ENCODE data around the gene UQCRC2.
A peak's percentile ranks its signal among the peaks of the same experiment; 100 is the strongest.
"Not testable (repeated sequence)": the region's sequence is repeated elsewhere in the genome, so short reads cannot be mapped to it uniquely, and the experiment has no call there.

UQCRC2 gene

GRCh38 chr16:21984062-21984461, 30.9 kb downstream of the UQCRC2 start:
- no peak for DNase-seq

GRCh38 chr16:21985524-21985923, 32.4 kb downstream of the UQCRC2 start:
- no peak for DNase-seq

GRCh38 chr16:21986692-21987246, 33.6 kb downstream of the UQCRC2 start:
- no peak for DNase-seq

DNA sequence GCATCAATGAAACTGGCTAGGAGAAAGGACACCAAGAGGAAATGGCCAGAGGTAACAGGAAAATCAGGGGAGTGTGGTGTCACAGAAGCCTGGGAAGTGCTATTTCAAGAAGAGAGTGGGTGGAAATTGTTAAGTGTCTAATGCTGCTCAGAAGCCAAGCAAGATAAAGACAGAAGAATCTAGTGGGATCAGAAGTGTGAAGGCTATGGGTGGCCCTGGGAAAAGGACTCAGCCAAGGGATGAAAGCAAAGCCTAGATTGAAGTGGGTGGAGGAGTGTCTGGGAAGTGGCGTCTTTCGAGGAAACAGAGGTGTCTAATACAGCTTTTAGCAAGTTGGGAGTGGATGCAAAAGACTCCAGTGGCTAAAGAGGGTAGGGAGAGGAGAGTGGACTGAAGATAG, 34.3 kb downstream of the UQCRC2 start:
- no peak for DNase-seq

GRCh38 chr16:21989133-21989532, 36.0 kb downstream of the UQCRC2 start:
- no peak for DNase-seq

DNA sequence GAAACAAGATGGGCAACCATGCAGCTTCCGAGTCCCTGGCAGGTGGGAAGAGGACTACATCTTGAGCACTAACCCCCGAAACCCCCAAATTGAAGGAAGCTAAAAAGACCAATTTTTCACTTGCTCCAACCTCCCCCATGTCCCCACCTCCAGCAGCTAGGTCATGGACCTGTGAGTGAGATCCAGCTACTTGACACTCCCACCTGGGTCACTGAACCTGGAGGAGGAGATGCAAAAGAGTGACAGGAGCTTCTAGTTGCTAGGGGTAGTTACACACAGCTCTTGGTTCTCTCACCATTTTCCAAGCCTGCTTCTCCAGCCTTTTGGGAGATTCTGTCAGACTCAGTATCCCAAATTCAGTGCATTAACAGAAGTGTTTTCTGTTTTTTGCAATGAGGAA, 36.6 kb downstream of the UQCRC2 start:
- DNase-seq, result no peak

DNA sequence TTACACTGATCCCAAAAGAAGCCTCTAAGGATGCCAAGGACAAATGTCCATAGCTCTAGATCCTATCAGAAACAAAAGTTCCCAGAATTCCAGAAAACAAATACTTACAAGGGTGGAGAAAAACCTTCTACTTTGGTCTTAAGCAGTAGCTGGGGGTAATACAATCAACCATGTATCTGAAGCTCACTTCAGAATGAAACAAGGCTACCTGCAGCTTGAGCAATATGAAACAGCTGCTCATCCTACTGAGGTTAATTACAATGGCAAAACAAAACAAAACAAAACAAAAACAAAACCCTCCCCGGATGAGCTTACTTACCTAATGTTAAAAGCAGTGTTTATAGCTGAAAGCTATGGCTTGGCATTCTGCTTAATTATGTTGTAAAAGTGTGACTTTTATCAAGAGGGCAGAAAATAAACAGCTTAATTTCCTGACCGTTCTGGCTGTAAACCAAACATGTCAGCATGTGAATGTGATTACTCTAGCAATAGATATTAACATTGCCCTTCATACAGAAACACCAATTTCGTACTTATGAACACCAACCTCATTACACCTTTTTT, 37.3 kb downstream of the UQCRC2 start:
- no peak for DNase-seq

- DNase-seq, result no peak
Observed at GRCh38 chr16:21991621-21992020, 38.5 kb downstream of the UQCRC2 start.

DNA sequence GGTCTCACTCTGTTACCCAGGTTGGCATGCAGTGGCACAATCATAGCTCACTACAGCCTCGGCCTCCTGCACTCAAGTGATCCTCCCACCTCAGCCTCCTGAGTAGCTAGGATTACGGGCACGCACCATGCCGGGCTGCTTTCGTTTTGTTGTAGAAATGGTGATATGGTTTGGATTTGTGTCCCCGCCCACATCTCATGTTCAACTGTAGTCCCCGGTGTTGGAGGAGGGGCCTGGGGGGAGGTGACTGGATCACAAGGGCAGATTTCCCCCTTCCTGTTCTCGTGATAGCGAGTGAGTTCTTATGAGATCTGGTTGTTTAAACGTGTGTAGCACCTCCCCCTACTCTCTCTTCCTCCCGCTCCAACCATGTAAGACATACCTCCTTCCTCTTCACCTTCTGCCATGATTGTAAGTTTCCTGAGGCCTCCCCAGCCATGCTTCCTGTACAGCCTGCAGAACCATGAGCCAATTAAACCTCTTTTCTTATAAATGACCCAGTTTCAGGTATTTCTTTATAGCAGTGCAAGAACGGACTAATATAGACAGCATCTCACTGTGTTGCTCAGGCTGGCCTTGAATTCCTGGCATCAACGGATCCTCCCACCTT, 41.8 kb downstream of the UQCRC2 start:
- DNase-seq, result no peak

- DNase-seq, result no peak
Observed at GRCh38 chr16:21996923-21997696, 43.9 kb downstream of the UQCRC2 start.

- DNase-seq, result no peak
Observed at GRCh38 chr16:21997697-21998480, 44.7 kb downstream of the UQCRC2 start.

DNA sequence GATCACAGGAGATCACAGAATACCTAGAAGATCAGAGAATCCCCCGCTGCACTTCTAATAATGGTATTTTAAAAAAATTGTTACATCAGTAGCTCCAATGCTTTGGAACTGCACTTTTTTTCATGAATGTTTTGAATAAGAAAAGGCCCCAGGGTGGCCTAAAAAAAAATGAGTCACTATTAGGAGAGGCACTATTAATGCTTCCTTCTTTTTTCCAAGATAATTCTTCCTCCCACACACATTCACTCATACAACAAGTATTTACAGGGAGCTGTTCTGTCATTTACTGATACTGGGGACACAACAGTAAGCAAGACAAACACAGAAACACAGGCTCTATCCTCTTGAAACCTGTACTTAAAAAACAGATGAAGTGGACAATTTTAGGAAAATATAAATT, 48.4 kb downstream of the UQCRC2 start:
- no peak for DNase-seq

GRCh38 chr16:22002047-22002446, 48.9 kb downstream of the UQCRC2 start:
- not testable (repeated sequence) for DNase-seq

GRCh38 chr16:22003195-22003594, 50.0 kb downstream of the UQCRC2 start:
- DNase-seq, result no peak

DNA sequence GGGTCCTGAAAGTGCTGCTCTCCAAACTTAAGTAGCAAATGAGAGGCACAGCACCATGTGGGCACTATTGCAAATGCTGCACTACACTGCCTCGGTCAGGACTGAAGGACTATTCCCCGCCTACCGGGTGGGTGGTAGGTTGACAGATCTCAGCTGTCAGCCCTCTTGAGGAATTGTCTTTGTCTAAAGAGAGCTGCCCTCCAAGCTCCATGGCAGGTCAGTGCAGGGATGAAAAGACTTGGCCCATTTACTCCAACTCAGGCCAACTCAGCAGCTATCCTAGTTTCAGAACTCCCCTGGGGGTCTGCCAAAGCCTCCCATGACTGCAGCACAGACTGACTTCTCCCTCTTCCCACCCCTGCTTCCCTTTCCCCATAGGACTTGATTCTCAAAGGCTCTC, 51.2 kb downstream of the UQCRC2 start:
- DNase-seq, result peak; percentile 31

DNA sequence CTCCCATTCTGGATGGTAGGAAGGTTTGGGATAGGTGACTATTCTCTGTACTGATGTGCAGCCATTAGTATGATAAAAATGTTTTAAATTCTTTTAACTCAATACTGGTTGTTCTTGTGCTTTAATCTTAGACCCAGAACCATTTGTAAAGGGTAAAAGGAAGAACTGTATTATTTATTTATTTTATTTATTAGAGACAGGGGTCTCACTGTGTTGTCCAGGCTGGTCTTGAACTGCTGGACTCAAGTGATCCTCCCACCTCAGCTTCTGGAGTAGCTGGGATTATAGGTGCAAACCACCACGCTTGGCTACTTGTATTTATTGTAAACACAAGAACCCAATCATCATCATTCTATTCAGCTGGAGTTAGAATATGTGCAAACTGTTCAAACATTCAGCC, 52.6 kb downstream of the UQCRC2 start:
- no peak for DNase-seq

DNA sequence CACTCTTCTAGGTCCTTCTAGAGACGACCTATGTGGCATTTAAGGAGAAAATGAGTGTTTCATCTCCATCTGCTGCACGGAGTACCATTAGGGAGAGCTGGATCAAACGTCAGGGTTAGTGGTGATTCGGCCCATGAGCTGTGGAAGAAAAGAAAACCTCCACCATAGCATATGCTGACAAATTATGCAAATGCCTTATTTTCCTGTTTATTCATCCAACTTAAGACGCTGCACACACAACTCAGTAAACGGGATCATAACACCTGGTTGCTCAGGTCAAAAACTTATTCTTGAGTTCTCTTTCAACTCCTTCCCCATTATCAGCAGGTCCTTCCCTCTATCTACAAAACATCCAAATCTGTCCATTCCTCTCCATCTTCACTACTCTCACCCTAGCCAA, 53.5 kb downstream of the UQCRC2 start:
- DNase-seq, result no peak

DNA sequence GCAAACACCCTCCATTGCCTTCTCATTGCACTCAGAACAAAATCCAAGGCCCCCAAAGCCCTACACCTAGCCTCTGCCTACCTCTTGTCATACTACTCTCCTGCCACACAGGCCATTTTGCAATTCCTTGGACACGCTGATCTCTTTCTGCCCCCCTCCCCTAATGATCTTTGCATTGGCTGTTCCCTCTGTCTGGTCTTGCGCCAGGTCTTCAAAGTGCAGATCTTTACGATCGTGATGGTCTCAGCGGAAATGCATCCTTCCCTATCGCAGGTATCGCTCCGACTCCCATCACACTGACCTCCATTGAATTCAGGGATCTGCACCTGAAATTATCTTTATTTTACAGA, 54.0 kb downstream of the UQCRC2 start:
- DNase-seq, result no peak

DNA sequence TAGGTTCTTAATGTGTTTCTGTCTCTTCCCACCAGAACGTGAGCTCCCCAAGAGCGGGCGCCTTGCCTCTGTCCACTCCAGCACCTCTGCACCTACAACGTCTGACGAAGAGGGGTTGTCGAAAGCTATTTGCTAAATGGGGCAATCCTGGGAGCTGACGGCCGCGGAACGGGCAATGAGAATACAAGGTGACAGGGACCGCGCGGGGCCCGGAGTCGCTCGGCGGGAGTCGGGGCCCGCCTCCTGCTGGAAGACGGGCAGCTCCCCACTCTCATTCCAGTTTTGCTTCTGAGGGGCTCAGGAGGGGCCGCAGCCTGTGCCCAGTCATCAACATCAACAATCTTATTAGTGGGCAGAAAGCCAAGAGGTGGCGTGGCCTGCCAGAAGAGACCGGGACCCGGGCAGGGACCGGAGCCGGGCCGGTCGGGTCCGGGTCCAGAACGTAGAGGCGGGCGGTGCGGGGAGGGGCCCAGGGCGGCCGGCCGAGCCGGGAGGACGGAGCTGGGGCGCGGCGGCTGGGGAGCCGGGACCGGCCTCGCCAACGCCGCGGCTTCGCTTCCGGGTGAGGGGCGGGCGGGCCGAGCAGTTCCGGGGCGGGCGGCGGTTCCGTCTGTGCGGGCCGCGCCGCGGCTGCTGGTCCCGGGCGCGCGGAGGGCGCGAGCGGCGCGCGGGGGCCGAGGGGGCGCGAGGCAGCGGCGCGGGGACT, 54.5 kb downstream of the UQCRC2 start, which contains the start of gene MOSMO:
MOSMO (plus strand) TSS at position 603 of the 706 bp plus-strand sequence. CDS start 191 bp downstream, outside the sequence.
- peak; percentile 82 for DNase-seq

DNA sequence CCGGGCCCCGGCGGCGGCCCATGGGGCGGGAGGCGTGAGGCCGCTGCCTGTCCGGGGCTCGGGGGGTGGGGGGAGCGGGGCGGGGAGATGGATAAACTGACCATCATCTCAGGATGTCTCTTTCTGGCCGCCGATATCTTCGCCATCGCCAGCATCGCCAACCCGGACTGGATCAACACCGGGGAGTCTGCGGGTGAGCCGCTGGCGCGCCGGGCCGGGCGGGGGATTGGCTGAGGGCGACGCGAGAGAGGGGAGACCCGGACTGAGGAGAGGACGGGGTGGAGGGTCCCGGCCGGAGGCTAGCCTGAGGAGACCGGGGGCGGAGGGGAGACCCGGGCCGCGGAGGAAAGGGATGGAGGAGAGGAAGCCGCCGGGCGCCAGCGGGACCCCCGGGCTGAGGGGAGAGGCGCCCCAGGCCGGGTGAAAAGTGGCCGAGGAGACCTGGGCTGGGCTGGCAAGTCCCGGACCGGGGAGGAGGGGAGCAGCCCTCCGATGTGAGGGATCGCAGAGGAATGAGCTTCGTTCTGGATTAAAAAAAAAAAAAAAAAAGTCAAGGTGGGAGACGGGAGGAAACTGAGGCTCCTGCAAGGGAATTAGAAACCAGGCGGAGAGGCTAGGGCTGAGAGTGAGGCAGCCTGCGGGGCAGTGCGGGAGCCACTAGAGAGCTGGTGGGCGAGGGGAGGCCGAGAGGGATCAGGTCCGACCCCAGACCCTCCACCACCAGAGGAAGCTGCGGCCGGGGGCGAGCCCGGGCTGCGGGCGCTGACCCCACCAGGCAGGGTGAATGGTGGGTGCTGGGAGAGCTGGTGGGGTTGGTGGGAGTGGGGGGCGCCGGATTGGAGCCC, 55.3 kb downstream of the UQCRC2 start:
- no peak for DNase-seq

DNA sequence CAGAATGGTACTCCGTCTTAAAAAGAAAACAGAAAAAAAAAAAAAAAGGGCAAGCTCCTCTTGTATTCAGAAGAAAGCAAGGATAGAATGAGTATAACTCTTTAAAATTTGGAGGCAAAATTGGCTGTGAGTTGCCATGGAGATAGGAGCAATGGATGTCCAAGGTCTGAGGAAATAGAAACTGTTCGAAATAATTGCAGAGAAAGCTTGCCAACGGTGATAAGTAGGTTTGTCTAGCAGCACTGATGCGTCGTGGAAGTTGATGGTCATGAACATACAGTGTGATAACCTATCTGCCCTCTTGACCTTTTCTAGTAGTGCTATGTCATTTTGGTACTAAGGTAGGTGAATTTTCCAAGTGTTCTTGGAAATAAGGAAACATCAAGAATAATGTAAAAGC, 57.7 kb downstream of the UQCRC2 start:
- no peak for DNase-seq

DNA sequence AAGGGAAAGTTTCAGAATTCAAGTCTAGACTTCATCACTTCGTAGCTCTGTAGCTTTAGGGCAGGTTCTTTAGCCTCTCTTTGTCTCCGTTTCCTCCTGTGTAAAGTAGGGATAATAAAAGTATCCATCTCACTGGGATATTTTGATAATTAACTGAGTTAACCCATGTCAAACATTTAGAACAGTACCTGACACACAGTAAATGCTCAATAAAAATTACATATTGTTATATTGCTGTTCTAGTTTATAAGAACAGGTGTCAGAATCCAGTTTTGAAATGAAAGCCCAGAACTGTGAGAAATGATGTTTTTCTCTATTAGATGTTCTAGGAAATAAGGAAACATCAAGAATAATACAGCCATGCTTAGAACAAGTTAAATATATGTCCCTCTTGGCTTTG, 59.1 kb downstream of the UQCRC2 start:
- DNase-seq, result no peak

All from midbrain (tissue), 1 donor.